ENCODE measurements around the gene BPIFB2.

The BPIFB2 gene

GRCh38 chr20:33023439-33024242 is 16.1 kb downstream of the BPIFB2 start:
- DNase-seq: no peak

DNA sequence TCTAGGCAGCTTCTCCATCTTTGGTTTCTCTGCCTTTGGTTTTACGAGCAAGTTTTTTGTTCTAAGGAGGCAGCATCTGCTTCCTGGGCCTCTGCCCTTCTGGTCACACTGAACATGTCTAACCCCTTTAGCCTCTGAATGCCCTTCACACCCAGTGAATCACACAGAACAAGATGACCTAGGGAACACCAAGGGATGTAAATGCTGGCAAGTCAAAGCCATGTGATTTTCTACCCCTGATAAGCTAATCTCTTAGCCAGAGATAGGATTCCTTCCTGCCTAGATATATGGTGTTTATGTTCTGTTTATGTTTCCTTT is 16.7 kb downstream of the BPIFB2 start:
- no peak for DNase-seq

- DNase-seq: no peak
These were observed 17.3 kb downstream of the BPIFB2 start for GRCh38 chr20:33024609-33025317.

DNA sequence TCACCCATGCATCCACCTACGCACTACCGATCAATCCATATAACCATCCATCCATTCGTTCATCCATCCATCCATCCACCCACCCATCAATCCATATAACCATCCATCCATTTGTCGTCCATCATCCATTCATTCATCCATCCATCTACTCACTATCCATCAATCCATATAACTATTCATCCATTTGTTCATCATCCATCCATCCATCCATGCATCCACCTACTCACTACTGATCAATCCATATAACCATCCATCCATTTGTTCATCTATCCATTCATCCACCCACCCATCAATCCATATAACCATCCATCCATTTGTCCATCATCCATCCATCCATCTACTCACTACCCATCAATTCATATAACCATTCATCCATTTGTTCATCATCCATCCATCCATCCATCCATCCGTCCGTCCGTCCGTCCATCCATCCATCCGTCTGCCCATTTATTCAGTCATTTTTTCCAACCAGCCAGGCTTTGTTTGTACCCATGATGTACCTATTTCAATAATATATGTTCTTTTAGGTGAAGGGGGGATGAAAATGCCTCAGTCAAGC is 17.9 kb downstream of the BPIFB2 start:
- no peak for DNase-seq

- DNase-seq: no peak
These were observed 18.7 kb downstream of the BPIFB2 start for GRCh38 chr20:33026072-33026778.

DNA sequence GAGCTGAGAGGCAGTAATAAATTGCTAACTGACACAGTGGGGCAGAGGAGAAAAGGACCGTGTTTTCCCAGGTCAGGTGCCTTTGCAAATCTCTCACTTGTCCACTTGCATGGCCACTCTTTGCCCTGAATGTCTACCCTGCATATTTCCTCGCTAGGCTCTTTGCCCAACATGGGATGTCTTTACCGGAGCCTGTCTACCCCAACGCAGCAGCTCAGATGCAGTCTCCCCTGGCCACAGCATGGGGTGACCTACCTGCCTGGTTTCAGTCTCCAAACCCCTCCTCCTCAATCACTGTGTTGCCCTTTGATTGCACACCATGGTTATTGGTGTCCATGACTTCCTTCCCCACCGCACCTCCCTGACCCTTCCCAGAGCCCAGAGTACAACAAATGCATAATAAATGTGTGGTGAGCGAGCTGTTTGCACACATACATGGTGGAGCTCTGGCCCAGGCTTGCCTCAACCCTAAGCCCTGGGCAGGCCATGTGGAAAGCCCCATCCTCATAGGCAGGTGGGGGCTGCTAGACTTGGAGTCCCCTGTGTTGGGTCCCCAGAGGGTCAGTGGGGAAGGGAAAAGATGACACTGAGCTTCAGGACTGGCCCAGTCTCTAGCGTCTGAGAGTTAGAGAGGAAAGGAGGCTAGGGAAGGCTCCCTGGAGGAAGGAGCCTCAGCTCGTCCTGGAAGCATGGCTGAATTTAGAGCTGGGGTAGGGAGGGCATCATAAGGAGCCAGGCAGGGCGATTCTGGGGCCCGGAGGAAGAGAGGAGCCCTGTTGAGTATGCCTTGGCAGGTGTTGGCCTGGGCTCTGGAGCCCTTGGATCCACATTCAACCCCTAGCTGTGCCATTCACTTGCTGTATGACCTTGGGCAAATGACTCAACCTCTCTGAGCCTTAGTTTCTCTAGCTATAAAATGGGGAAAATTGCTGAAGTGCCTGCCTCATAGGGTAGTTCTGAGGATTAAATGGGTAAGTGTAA is 19.6 kb downstream of the BPIFB2 start:
- no peak for DNase-seq

DNA sequence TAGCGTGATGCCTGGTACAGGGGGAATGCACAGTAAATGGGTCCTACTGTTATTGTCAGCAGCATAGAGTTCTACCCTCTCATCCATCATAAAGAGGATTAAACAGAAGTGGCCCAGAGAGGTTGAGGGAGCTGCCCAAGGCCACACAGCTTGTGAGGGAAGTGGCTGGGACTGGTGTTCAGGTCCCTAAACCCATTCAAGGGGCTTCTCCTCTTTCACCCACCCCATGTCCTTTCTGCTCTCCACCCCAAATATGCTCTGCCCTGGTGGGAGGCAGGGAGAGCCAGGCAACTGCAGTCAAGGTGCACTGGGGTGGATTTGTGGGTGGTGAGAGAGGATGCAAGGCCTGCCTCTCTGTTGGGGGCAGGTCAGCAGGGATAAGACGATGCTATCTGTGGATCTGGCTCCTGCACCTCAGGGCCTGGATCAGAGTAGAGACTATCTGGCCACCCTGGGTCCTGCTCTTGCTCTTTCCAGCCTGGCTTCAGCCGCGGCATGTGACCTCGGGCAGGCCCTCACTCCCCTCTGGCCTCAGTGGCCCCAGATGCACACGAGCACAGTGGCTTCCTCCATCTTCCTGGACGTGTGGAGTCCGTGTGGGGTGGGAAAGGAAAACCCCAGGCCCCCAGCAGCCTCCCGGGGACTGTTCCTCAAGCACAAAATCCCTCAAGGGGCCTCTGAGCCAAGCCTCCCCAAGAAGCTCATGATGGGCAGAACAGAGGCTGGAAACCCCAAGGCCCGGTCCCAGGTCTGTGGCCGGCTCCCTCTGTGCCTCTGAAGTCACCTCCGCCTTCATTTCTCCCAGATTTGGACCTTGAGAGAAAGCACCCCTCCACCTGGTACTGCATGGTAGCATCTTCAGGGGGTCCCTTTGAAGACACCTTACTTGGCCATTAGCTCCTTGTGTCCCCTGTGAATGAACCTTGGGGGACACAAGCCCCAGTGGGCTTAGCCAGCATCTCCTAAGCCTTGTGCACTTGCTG is 20.6 kb downstream of the BPIFB2 start:
- no peak for DNase-seq

GRCh38 chr20:33028875-33029274 is 21.4 kb downstream of the BPIFB2 start:
- no peak for DNase-seq

- no peak for DNase-seq
These were observed 22.6 kb downstream of the BPIFB2 start for GRCh38 chr20:33030076-33030475.

DNA sequence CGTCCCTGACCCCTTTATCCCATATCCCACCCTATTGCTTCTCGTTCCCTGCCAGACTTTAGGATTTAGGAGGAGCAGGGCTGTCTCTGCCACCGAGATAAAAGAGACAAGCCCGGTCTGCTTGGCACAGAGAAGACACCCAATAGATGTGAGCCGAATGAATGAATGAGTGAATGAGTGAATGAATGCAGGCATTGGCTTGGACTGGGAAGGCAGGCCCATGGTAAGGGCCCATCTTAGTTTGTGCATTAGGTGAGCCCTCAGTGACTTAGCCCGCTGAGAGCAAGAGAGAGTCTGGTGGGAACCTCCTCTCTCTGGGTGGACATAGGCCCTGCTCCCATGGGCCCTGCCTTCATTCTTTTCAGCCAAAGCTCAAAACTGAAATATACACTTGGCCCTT is 23.1 kb downstream of the BPIFB2 start:
- DNase-seq: no peak

DNA sequence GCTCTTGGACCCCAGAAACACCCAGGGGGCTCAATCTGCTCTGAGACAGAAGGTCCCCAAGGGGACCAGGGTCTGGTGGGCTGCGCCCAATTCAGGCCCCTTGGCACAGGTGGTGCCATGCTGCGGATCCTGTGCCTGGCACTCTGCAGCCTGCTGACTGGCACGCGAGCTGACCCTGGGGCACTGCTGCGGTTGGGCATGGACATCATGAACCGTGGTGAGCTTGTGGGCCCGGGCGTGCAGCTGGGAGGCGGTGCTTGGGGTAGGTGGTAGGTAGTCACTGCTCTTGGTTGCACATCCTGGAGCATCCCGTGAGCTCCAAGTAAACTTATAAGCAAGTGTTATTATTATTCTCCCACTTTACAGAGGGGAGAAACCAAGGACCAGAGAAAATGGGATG is 24.0 kb downstream of the BPIFB2 start, which contains the start of gene BPIFB6:
Gene BPIFB6 (plus strand): TSS at position 118 of the 400 bp plus-strand sequence. CDS start 0 bp downstream, at position 118.
- no peak for DNase-seq

GRCh38 chr20:33032555-33032954 is 25.1 kb downstream of the BPIFB2 start:
- DNase-seq: no peak

DNA sequence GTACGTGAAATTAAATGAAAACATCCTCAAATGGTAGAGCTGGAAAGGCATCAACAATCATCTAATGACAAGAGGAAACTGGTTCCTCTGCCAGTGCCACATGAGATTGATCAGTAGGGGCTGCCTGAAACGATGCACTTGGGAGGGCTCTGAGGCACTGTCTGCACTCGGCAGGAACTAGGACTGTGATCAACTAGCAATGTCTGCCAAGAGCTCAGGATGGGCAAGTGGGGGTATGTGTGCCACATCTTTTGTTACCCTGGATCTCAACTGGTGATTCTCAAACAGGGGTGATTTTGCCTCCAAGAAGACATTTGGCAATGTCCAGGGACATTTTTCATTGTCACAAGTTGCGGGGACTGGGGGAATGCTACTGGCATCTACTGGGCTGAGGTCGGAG is 25.9 kb downstream of the BPIFB2 start:
- no peak for DNase-seq

- no peak for DNase-seq
These were observed 26.6 kb downstream of the BPIFB2 start for GRCh38 chr20:33034115-33034514.

DNA sequence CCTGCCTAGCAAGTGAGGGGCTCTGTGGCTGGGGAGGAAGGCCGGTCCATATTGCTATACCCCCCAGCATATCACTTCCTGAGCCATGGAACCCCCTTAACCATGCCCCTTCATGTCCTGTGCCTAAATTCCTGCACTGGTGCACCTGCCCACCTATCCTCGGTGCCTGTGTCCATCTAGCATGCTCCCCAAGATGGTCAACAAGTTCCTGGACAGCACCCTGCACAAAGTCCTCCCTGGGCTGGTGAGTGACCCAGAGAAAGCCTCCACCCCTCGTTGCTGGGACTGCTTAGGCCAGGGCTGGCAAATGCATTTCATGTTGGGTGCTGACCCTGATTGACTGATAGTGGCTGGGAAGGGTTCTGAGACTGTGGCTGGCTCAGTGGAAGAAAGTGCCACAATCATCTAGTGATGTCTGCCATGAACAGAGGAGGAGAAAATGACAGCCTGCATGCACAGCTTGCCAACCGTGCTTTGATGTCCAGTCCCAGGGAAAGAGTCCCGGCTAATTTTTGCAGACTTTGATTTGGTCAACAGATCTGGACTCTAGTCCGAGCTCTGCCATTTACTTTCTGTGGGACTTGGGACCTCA is 27.5 kb downstream of the BPIFB2 start:
- DNase-seq: no peak

- no peak for DNase-seq
These were observed 30.0 kb downstream of the BPIFB2 start for GRCh38 chr20:33037456-33037855.

DNA sequence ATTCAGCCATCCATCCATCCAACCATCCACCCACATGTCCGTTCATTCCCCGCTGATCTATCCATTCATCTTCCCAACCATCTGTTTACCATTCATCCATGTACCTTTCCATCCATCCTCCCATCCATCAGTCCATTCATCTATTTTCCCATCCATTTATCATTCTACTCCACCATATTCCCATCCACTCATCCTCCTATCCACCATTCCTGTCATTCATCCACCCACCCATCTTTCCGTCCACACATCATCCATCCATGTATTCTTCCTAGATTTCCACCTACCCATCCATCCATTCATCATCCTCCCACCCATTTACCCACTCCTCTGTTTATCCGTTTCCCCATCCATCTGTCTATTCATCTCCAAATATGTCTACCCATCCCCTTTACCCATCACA is 30.7 kb downstream of the BPIFB2 start:
- DNase-seq: no peak

GRCh38 chr20:33042430-33042829 is 34.9 kb downstream of the BPIFB2 start:
- no peak for DNase-seq

DNA sequence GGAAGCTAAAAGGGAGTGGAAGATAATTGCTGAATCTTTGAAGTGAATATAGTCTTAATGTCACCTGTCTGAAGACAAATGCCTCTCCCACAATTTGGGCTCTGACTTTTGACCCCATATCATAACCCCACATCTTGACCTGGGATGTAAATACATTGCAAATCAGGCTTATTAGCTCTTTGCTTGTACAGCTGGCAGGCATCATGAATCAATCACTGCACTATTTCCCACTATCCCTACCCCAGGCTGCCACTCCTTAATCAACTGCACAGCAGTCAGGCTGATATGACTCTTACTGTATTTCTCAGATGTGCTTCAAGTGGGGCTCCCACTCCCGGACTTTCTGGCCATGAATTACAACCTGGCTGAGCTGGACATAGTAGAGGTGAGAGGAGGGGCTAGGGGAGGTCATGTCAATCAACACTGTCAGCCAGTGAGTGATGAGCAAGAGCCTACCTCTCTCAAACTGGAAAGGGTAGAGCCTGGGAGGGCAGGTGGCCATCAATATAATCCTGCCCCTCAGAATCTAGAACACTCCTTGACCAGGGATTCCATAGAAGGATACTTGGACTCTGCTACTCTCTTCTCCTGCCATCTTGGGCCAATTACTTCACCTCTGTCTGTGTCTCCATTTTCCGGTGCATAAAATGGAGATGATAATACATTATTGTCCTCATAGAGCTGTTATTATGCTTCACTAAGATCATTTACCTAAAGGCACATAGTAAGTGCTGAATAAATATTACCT is 35.7 kb downstream of the BPIFB2 start:
- DNase-seq: no peak

GRCh38 chr20:33043731-33044181 is 36.3 kb downstream of the BPIFB2 start:
- no peak for DNase-seq

All from CD4-positive, alpha-beta T cell treated with Interleukin-17A for 1 hour (primary cell).